Stomach (tissue), 9 donors: Measurements from ENCODE around the gene IMPACT. TPM values are rescaled to one million over a fixed set of nuclear protein-coding genes. Genes with fewer than 3 reads are reported as not detected.

Source experiments
- DNase-seq, 2 donors: peaks; one replicate each; pipeline versions ENCODE4 v3.0.0 to v3.0.0-alpha.2; 2013 to 2019
- H3K27ac ChIP-seq, 5 donors: fragments of 200-600 bp in 4 of 5; sonication (generic) in 4 of 5; one replicate each; pipeline ENCODE4 v1.5.1; 2013 to 2019; ENCODE audit warnings: mild to moderate bottlenecking in 1 of 5, moderate library complexity in 1 of 5
- H3K27me3 ChIP-seq, 3 donors: fragments of 200-600 bp; sonication (generic); one replicate each; pipeline ENCODE4 v1.5.1; 2017 to 2019; ENCODE audit warnings: mixed run types in 1 of 3
- H3K36me3 ChIP-seq, 4 donors: fragments of 200-600 bp; sonication (generic); 1 replicate in 3 of 4; 2 replicates in 1 of 4; pipeline ENCODE4 v1.5.1; 2016 to 2019
- H3K4me1 ChIP-seq, 4 donors: fragments of 200-600 bp; sonication (generic); one replicate each; pipeline ENCODE4 v1.5.1; 2016 to 2019
- H3K4me3 ChIP-seq, 4 donors: fragments of 200-600 bp; sonication (generic) in 3 of 4; one replicate each; pipeline ENCODE4 v1.5.1; 2016 to 2019; ENCODE audit warnings: mild to moderate bottlenecking in 1 of 4
- H3K9me3 ChIP-seq, 4 donors: fragments of 200-600 bp; sonication (generic); one replicate each; pipeline ENCODE4 v1.5.1; 2016 to 2019
- CTCF ChIP-seq, 7 experiments: fragments of 450-650 bp in 4 of 7; fragments of 200-600 bp in 3 of 7; sonication (generic) in 3 of 7; IDR thresholded peaks; one replicate each; pipeline ENCODE4 v1.5.1; 2016 to 2019; ENCODE audit warnings: antibody characterized with exemption in 7 of 7, control low read depth in 2 of 7, mild to moderate bottlenecking in 1 of 7
- EP300 ChIP-seq: sonication (generic); formaldehyde crosslinking; IDR thresholded peaks from one replicate; pipeline ENCODE4 v1.6.1; 2017; ENCODE audit warnings: antibody characterized with exemption
- POLR2A ChIP-seq, 4 donors: fragments of 450-650 bp; IDR thresholded peaks; one replicate each; pipeline ENCODE4 v1.6.1; 2016; ENCODE audit warnings: antibody characterized with exemption in 4 of 4, control low read depth in 2 of 4, mild to moderate bottlenecking in 1 of 4, moderate library complexity in 1 of 4
- POLR2AphosphoS5 ChIP-seq, 3 donors: sonication (generic); formaldehyde crosslinking; IDR thresholded peaks; one replicate each; pipeline ENCODE4 v1.6.1; 2016; ENCODE audit warnings: antibody characterized with exemption in 3 of 3
- WGBS, 5 donors: extraction: QIAGEN DNeasy Blood & Tissue Kit in 3 of 5; methylation state at CpG; one replicate each; pipeline versions ENCODE4 v1.1.5 to v1.1.7; 2013 to 2018; 5-methylcytosine and 5-hydroxymethylcytosine counted together
- intact Hi-C: fragments of 100-400 bp; cut with DNase I; formaldehyde crosslinking; loops from one replicate; pipeline ENCODE4 v1.15.1; 2023; ENCODE audit warnings: low total_unique reads
- polyA plus RNA-seq, 3 donors: library from polyadenylated mRNA; stranded (reverse); fragments of 200-250 nt; gene quantifications; one replicate each; pipeline ENCODE4 v1.2.3, GENCODE V29; 2013
- total RNA-seq, 5 donors: library from RNA; depleted of rRNA; stranded (reverse); fragments of >200 nt; gene quantifications; one replicate each; pipeline versions ENCODE4 v1.1.0 to v1.2.3, GENCODE V29; 2014 to 2016
- donor health status: healthy with polysubstance abuse.
- donor health status: Bipolar disorder and iron deficiency.
- donor health status: healthy.

Gene IMPACT
- total and polyA plus RNA-seq, 8 donors: 4.6 to 33.0 (median 13.0) TPM

- no peaks in the 10 kb centered on the region for H3K36me3 ChIP-seq
- H3K27ac ChIP-seq: no peak overlapping the region
- WGBS, 5 donors: 80 to 91% (median 89%) methylated on average over 6 of the region's 6 CpGs
- TF ChIP-seq POLR2A (IDR thresholded peaks at IDR 0.05) (no peak), EP300 (no peak), POLR2AphosphoS5 (IDR thresholded peaks at IDR 0.05) (no peak), CTCF (IDR thresholded peaks at IDR 0.05) (no peak)
- no peak for DNase-seq
- H3K4me1 ChIP-seq: no peaks in the 10 kb centered on the region
- intact Hi-C loops: no loop called here
- no peaks in the 10 kb centered on the region for H3K9me3 ChIP-seq
- H3K27me3 ChIP-seq: no peaks in the 10 kb centered on the region
- no peak overlapping the region for H3K4me3 ChIP-seq
Measured at GRCh38 chr18:24386681-24387080, 39.8 kb upstream of the IMPACT start.

GRCh38 chr18:24388957-24389356 is 37.5 kb upstream of the IMPACT start:
- WGBS, 5 donors: 73 to 86% (median 85%) methylated on average over 3 of the region's 3 CpGs
- Histone ChIP-seq H3K4me3 (no peak overlapping the region), H3K27me3 (no peaks in the 10 kb centered on the region), H3K27ac (no peak overlapping the region), H3K36me3 (no peaks in the 10 kb centered on the region), H3K4me1 (no peaks in the 10 kb centered on the region), H3K9me3 (no peaks in the 10 kb centered on the region)
- intact Hi-C loops: no loop called here
- no peak for TF ChIP-seq POLR2AphosphoS5 (IDR thresholded peaks at IDR 0.05)
- TF ChIP-seq CTCF (IDR thresholded peaks at IDR 0.05): no peak
- no peak for TF ChIP-seq EP300
- peak in 1 of 2 donors; percentile 82 for DNase-seq

GRCh38 chr18:24395049-24395795 is 31.2 kb upstream of the IMPACT start:
- no peak for DNase-seq
- Histone ChIP-seq H3K9me3 (no peaks in the 10 kb centered on the region), H3K4me3 (no peak overlapping the region), H3K4me1 (peaks cover 11 to 24% (median 22%) of the 10 kb centered on the region in 4 donors), H3K27me3 (no peaks in the 10 kb centered on the region), H3K36me3 (no peaks in the 10 kb centered on the region), H3K27ac (no peak overlapping the region)
- TF ChIP-seq POLR2A (IDR thresholded peaks at IDR 0.05): no peak
- TF ChIP-seq EP300: no peak
- TF ChIP-seq POLR2AphosphoS5 (IDR thresholded peaks at IDR 0.05): no peak
- no peak for TF ChIP-seq CTCF (IDR thresholded peaks at IDR 0.05)
- 81 to 88% (median 84%) methylated on average over 11 of the region's 11 CpGs for WGBS, 5 donors
- intact Hi-C loops: no loop called here

- intact Hi-C loops: no loop called here
- no peak overlapping the region for H3K4me3 ChIP-seq
- no peaks in the 10 kb centered on the region for H3K27me3 ChIP-seq
Measured at GRCh38 chr18:24396082-24396633, 30.3 kb upstream of the IMPACT start.

More at GRCh38 chr18:24396082-24396633, 30.3 kb upstream of the IMPACT start:
- WGBS, 5 donors: 86 to 90% (median 88%) methylated on average over 8 of the region's 8 CpGs
- Histone ChIP-seq H3K36me3 (no peaks in the 10 kb centered on the region), H3K27ac (no peak overlapping the region), H3K9me3 (no peaks in the 10 kb centered on the region), H3K4me1 (peaks cover 11 to 24% (median 22%) of the 10 kb centered on the region in 4 donors)
- DNase-seq: no peak
- TF ChIP-seq EP300 (no peak), CTCF (IDR thresholded peaks at IDR 0.05) (no peak)
